ENCODE data around the gene FAT1.
"Not testable (repeated sequence)": the region's sequence is repeated elsewhere in the genome, so short reads cannot be mapped to it uniquely, and the experiment has no call there.

The FAT1 gene, protein sequence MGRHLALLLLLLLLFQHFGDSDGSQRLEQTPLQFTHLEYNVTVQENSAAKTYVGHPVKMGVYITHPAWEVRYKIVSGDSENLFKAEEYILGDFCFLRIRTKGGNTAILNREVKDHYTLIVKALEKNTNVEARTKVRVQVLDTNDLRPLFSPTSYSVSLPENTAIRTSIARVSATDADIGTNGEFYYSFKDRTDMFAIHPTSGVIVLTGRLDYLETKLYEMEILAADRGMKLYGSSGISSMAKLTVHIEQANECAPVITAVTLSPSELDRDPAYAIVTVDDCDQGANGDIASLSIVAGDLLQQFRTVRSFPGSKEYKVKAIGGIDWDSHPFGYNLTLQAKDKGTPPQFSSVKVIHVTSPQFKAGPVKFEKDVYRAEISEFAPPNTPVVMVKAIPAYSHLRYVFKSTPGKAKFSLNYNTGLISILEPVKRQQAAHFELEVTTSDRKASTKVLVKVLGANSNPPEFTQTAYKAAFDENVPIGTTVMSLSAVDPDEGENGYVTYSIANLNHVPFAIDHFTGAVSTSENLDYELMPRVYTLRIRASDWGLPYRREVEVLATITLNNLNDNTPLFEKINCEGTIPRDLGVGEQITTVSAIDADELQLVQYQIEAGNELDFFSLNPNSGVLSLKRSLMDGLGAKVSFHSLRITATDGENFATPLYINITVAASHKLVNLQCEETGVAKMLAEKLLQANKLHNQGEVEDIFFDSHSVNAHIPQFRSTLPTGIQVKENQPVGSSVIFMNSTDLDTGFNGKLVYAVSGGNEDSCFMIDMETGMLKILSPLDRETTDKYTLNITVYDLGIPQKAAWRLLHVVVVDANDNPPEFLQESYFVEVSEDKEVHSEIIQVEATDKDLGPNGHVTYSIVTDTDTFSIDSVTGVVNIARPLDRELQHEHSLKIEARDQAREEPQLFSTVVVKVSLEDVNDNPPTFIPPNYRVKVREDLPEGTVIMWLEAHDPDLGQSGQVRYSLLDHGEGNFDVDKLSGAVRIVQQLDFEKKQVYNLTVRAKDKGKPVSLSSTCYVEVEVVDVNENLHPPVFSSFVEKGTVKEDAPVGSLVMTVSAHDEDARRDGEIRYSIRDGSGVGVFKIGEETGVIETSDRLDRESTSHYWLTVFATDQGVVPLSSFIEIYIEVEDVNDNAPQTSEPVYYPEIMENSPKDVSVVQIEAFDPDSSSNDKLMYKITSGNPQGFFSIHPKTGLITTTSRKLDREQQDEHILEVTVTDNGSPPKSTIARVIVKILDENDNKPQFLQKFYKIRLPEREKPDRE (N-terminal part only)

DNA sequence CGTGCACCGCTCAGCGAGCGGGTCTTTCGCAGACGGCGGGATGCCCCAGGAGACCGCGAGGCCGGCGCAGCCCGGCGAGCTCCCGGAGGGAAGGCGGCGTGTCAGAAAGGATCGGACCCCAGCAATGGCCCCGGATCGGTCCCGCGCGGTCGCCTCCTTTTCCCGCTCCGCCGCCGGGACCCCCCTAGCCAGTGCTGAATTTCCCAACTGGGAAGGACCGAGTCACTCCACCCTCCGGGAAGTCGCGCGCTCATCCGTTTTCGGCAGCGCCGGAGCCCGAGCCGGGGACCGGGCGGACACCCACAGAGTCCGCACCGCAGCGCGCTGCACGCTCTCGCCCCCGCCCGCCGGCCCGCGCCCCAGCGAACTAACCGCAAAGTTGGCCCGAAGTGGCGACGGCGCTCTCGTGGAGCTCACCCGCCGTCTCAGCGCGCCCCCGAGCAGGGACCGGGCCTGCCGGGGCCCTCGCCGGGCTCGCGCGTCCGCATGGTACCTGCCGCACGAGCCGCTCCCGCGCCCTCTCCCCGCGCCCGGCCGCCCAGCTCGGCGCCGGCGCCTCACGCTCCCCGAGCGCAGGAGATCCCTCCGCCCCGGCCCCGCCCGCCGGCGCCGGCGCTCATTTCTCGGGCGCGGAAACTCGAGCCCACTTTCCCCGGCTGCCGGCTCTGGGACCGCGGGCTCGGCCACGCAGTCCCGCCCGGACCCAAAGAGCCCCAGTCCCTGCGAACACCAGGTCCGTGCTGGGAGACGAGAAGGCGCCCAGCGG is at the start of gene FAT1:
FAT1 (minus strand) TSS at position 565 of the 766 bp plus-strand sequence. CDS start 14,029 bp downstream, outside the sequence.
- no peak for DNase-seq

DNA sequence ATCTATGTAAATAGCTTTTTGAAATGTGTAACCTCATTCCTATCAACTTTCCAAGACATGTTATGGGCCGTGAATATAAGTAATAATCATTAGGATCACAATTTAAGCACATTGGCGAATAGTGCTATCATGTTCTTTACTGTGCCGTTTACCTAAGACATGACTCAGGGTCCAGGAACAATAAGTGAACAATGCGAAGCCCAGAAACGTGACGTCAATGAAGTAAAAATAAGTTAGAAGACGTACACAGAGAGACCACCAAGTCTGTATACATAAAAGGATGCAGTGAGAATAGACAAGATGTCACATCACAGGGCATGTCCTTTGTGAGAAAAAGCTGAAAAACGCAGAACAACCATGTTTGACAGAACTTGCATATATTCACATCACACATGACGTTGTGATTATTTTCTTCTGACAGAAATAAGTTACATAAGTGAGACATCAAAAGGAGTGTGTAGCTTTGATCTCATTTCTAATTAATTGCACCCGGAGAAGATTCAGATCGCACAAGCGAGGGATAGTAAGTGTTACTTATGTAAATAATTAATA is 49.4 kb upstream of the FAT1 start:
- DNase-seq = no peak

DNA sequence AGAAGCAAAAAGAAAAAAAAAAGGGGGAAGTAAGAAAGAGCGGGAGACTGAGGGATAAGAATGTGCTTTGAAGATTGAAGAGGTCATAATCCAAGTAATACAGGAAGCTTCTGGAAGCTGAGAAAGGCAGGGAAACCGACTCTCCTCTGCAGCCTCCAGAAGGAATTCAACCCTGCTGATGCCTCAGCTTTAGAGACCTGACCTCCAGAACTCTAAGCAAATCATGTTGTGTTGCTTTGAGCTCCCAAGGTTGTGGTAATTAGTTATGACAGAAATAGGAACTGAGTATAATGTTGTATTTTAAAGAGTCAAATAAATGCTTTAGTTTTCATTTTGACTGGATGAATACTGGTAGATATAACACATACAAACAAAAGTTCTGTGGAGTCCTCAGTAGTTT is 48.0 kb upstream of the FAT1 start:
- DNase-seq = no peak

DNA sequence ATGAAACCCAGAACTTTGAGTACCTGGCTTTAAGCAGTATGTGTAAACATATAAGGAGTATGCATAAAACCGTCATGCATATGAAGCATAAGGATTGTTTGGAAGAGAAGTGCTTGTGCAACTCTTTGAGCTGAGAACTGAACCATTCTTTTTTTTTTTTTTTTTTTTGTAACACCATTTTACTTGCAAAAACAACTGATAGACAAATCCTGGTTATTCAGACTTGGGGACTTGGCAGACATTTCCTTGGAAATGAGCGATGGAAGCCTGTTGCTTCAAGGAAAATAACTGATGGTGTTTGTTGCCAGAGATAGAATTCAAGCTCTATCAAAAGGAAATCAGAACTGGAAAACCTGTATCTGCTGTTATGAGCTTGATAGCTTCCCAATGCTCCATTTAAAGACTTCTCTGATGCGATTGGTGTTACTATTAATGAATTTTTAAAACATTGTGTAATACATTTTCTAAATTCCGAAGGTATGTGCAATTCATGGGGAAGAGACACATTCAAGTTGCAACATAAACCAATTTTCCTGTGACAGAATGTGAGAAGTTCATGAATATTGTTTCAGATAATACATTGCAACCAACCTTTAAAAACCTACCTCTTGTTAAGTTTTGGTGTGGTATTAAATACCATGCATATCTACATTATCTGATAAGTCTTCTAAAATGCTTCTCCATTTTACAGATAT is 47.0 kb upstream of the FAT1 start:
- no peak for DNase-seq

DNA sequence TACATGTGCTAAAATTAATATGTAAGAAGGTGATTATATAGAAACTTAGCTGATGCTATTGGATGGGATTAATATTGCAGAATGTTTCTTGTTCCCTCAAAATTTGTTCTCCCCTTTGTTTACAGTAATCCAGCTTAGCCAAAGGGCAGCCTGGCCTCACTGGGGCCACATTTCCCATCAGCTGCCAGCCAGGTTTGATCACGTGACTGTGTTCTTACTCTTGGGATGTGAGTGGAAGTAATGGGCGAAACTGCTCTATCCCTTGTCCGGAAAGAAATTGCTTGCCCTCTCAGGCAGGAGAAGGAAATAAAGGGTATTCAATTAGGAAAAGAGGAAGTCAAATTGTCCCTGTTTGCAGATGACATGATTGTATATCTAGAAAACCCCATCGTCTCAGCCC is 44.1 kb upstream of the FAT1 start:
- no peak for DNase-seq

DNA sequence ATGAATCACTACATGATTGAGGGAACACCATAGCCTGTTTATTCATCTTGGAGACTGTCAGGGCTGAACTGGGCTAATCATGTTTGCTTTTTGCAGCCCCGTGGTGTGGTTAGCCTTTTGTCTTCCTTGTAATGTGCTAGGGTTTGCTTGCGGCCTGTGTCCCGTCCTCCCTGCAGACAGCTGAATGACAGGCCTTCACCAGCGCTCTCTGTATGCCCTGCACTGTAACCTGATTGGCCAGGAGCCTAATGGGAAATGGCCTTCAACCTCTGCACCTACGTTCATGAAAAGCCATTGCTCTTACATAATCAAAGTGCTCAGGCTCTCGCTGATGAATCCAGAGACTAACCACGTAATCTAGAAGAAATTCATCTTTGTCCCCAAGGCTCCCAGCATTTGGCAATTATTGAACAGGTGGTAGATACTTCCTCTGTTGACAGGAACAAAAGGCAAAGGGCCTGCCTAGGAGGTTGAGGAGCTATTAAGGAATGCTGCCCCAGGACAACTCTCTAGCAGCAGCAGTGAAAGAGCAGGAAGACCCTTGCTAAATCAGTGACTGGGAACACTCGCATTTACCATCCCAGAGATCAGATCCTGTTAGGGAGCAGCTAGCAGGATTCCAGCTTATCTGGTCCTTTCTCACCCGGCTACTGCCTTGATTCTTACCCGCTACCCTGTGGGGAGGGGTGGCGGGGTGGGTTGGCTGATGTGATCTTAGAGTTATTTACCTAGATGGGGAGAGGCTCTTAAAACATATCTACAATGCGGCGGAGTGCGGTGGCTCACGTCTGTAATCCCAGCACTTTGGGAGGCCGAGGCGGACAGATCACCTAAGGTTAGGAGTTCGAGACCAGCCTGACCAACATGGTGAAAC is 42.3 kb upstream of the FAT1 start:
- no peak for DNase-seq

DNA sequence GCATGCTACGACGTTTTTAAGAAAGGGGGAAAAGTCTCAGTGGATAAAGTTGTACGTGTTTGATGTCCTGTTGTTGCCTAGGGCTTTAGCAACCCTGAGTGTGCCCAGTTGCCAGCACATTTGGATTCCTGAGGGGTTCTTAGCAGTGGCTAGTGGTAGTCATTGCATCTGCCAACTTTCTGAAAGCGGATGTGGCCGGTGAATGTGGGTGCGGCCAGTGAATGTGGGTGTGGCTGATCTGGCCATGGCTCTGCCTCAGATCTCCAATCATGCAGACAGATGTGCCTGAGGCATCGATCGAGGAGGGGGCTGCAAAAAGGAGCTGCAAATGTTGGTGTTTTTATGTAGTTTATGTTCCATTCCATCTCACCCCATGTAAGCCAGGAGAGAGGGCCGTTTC is 41.5 kb upstream of the FAT1 start:
- no peak for DNase-seq

DNA sequence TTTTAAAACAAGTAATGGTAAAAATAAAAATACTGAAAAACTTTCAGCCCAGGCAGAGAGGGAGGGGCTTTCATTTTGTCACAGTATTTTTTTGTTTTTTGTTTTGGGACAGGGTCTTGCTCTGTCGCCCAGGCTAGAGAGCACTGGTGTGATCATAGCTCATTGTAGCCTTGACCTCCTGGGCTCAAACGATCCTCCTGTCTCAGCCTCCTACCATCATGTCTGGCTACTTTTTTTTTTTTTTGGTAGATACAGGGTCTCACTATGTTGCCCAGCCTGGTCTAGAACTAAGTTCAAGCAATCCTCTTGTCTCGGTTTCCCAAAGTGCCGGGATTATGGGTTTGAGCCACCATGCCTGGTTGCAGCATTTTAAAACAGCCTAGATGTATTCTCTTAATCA is 40.8 kb upstream of the FAT1 start:
- no peak for DNase-seq

DNA sequence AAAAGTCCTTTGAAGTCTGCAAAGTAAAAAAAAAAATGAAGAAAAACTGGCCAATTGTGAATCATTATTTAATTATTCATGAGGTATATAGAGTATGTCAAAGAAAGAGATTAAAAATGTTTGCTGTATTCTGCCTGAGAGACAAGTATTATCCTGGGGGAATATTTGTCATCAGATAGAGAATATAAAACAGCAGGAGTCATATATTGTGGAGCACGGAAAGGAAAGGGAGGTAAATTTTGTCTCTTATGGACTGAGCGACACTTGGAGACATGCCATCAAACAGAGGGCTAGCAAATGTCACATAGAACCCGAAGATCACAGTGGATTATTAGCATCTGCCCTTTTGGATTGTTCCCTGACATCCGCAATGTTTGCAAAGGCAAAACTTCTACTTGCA is 39.2 kb upstream of the FAT1 start:
- no peak for DNase-seq

DNA sequence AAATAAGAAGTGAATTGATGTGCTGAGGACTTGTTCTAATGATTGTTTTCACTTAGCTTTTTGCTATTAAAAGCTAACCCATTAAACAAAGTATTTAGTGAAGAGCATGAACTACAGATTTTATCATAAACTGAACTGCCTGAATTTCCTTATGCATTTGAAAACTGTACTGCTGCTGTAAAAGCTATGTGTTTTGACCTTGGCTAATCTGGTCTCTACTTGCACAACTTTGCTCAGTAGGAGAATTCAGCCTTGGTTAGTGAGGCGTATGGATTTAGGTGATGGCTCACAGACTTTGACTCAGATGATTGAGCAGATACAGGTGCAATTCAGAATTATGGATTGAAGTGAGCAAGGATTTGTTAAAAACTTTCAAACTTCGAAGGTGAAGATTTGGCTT is 38.7 kb upstream of the FAT1 start:
- no peak for DNase-seq

DNA sequence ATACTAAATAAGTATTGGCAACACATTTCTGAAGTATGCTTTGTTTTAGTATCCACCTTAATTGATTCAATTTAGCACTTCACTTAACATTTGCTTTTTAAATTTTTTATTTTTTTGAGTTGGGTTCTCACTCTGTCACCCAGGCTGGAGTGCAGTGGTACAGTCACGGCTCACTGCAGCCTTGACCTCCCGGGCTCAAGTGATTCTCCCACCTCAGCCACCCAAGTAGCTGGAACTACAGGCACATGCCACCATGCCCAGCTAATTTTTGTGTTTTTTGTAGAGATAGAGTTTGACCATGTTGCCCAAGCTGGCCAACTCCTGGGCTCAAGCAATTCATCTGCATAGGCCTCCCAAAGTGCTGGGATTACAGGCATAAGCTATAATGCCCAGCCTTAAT is 38.3 kb upstream of the FAT1 start:
- DNase-seq = not testable (repeated sequence)

DNA sequence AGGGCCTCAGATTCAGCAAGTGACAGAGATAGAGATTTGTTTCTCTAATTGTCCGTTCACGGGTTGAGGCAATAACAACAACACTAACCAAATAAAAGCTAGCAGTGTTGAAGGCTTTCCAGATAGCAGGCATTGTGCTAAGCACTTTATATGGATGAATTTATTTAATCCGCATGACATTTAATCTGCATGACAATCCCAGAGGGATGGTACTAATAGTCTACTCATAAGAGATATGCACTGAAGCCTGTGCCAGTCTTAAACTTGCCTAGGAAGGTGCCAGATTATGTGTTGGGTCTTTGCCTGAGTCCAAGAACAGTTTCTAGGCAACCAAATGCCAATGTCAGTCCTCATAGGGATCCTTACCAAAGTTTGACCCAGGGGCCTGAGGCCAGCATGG is 37.7 kb upstream of the FAT1 start:
- DNase-seq = no peak

DNA sequence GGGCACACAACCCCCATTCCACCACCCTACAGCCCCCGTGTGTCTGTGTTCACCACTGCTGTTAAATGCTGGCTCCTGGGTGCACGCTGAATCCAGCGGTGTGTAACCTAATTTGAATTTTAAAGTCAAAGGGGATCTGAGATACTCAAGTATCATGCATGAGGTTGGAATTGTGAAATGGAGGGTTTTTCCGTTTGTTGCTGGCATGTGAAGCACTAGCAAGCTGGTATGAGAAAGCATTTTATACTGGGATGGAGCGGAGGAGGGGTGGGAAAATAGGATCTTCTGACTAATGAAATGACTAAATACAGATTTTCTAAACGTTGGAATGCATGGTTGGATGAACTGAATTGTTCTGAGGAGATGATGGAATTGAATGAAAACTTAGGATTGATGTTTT is 36.9 kb upstream of the FAT1 start:
- DNase-seq = no peak

DNA sequence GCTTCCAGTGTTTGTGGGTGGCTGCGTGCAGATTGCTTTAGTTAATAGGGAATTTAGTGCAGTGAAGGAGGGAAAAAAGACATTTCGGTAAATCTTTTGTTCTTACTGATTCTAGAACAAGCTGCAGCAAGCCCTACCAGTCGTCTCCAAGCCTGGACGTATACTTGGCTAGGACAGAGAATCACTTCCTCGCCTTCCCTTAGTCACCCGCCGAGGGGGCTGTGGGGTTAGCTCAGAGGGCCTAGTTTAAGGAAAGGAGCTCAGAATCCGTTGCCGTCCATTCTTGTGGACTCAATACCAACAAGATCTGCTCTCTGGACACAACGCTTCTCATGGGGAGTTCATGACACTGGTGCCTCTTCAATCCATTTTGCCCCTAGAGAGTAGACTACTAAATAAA is 36.3 kb upstream of the FAT1 start:
- DNase-seq = no peak

DNA sequence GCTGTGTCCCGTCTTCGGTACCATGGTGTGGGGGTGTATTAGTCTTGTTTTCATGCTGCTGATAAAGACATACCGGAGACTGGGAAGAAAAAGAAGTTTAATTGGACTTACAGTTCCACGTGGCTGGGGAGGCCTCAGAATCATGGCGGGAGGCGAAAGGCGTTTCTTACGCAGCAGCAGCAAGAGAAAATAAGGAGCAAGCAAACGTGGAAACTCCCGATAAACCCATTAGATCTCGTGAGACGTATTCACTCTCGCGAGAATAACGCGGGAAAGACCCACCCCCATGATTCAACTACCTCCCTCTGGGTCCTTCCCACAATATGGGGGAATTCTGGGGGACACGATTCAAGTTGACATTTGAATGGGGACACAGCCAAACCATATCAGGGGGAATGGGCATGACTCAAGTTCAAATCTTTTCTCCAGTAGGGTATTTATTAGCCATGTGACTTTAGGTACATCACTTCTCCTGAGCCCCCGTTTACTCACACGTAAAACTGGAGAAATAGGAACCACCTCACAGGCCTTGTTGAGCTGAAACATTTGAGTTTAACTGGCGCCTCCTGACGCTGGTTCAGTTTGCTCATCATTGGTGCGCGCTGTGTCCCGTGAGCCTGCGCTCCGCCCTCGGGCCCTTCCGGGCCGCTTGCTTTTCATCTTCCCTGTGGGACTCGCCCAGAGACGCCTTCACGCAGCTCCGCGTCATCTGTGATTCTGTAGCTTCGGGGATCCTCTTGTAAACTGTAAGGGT is 35.5 kb upstream of the FAT1 start:
- DNase-seq = no peak

DNA sequence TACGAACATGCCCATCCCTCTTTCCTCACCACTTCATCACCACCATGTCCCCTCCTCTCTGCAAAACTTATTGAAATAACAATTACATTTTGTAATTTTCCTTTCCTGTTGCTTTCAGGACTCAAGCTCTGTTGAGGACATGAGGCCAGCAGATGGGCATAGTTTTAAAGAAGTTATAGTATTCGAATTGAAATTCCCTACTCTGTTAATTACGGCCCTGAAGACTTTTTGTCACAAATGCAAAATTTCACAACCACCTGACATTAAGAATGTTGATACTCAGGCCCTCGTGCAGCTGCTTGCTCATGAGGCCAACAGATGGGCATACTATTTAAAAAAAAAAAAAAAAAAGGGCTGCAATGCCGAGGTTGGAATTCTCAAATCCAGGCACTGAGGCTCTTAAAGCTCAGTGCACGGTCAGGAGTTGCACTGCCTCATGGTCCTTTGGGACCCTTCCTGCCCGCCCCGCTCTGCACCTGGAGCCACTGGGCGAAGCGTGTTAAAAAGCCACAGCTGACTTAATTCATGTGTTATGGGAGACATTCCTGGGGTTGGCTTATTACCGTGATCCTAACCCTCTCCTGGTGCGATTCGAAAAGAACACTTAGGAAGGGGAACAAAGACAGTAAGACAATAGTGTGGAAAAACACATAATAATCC is 34.2 kb upstream of the FAT1 start:
- DNase-seq = no peak

DNA sequence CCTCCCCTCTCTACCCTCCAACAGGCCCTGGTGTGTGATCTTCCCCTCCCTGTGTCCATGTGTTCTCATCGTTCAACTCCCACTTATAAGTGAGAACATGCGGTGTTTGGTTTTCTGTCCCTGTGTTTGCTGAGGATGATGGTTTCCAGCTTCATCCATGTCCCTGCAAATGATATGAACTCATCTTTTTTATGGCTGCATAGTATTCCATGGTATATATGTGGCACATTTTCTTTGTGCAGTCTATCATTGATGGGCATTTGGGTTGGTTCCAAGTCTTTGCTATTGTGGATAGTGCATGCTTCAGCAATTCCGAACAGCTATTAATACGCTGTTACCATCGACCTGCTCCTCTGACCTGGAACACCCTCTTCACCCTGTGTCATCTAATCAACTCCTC is 32.9 kb upstream of the FAT1 start:
- DNase-seq = not testable (repeated sequence)

DNA sequence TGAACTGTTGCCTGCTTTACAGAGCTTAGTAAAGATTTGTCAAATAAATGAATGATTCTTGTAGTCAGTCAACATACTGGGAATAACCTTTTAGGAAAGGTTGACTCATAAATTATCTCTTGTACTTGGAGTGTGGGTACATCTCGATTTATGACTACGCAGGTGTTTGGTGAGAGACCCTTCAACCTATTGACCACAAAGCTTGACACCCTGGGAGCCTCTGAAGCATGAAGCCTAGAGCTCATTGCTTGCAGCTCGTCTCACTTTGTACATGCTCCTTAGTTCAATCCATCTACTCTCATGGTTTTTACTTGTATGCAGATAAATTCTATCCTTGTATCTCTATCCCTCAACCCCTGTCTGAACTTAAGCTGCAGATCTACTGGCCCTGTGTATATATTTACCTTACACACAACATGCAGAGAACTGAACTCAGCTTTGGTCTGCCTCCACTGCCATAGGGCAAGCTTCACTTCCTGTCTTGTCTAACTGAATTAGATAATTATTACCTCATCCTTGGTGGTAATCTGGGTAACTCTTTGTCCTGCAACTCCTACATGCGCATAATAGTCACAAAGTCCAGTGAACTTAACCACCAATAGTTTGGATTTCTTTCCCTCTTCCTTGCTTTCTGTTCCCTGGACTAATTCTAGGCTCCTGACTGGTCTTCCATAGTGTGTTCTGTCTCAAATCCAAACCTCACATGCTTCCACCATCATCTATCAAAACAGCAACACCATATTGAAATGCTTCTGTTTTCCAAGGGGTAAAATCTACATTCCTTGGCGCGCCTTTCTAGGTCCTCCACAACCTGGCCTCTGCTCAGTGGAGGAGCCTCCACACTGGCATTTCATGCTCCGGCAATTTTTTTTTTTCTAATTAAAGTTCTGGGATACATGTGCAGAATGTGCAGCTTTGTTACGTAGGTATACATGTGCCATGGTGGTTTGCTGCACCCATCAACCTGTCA is 32.2 kb upstream of the FAT1 start:
- DNase-seq = no peak

Data from CD4-positive, alpha-beta T cell treated with Interleukin-12 subunit alpha and Interleukin-12 subunit beta, for 1 hour (primary cell).